Neutrophil (primary cell): ENCODE results near the gene ZNF343.

ENCODE experiments used
- H3K27ac ChIP-seq: fragments of 200-600 bp; sonication (generic); 2 replicates; pipeline ENCODE4 v1.5.1; 2016; ENCODE audit warnings: mild to moderate bottlenecking, moderate library complexity
- H3K27me3 ChIP-seq: fragments of 200-600 bp; sonication (generic); 2 replicates; pipeline ENCODE4 v1.6.0; 2016; ENCODE audit warnings: mild to moderate bottlenecking
- H3K36me3 ChIP-seq: fragments of 200-600 bp; sonication (generic); 2 replicates; pipeline ENCODE4 v1.5.1; 2017
- H3K4me1 ChIP-seq, 2 experiments: fragments of 200-600 bp in 1 of 2; sonication (generic) in 1 of 2; 1 replicate in 1 of 2; 2 replicates in 1 of 2; pipeline versions ENCODE4 v1.5.1 to v1.6.1; 2013 to 2016; ENCODE audit warnings: low read depth in 1 of 2, low read length in 1 of 2, mild to moderate bottlenecking in 1 of 2, moderate library complexity in 1 of 2; ENCODE audit not compliant: control insufficient read depth in 1 of 2, insufficient read depth in 1 of 2
- H3K4me3 ChIP-seq, 2 experiments: fragments of 200-600 bp in 1 of 2; sonication (generic) in 1 of 2; 1 replicate in 1 of 2; 2 replicates in 1 of 2; pipeline ENCODE4 v1.5.1; 2013 to 2016; ENCODE audit warnings: low read depth in 1 of 2, low read length in 1 of 2, mild to moderate bottlenecking in 1 of 2, moderate library complexity in 1 of 2
- H3K9me3 ChIP-seq: fragments of 200-600 bp; sonication (generic); 2 replicates; pipeline ENCODE4 v1.5.1; 2016
- CTCF ChIP-seq: fragments of 200-600 bp; sonication (generic); IDR thresholded peaks from 2 replicates; pipeline ENCODE4 v1.5.1; 2016; ENCODE audit warnings: antibody characterized with exemption

Gene ZNF343

GRCh38 chr20:2459981-2460751 lies 48.5 kb downstream of the ZNF343 start:
- H3K36me3 ChIP-seq = peaks cover 64% of the 10 kb centered on the region
- H3K4me3 ChIP-seq = no peak overlapping the region
- no peak for TF ChIP-seq CTCF

GRCh38 chr20:2458919-2459499 lies 49.7 kb downstream of the ZNF343 start:
- no peak for TF ChIP-seq CTCF
- no peaks in the 10 kb centered on the region for H3K27me3 ChIP-seq
- H3K27ac ChIP-seq = no peak overlapping the region
- no peak overlapping the region for H3K4me3 ChIP-seq
- peaks cover 53% of the 10 kb centered on the region for H3K36me3 ChIP-seq
- H3K9me3 ChIP-seq = no peaks in the 10 kb centered on the region
- H3K4me1 ChIP-seq = no peaks in the 10 kb centered on the region

More at GRCh38 chr20:2459981-2460751, 48.5 kb downstream of the ZNF343 start:
- H3K4me1 ChIP-seq = no peaks in the 10 kb centered on the region
- H3K27ac ChIP-seq = no peak overlapping the region
- no peaks in the 10 kb centered on the region for H3K9me3 ChIP-seq
- no peaks in the 10 kb centered on the region for H3K27me3 ChIP-seq

GRCh38 chr20:2455771-2456497 lies 52.8 kb downstream of the ZNF343 start:
- TF ChIP-seq CTCF = no peak
- Histone ChIP-seq H3K27ac (no peak overlapping the region), H3K4me1 (no peaks in the 10 kb centered on the region), H3K4me3 (no peak overlapping the region), H3K36me3 (peaks cover 22% of the 10 kb centered on the region), H3K9me3 (no peaks in the 10 kb centered on the region), H3K27me3 (peaks cover 10% of the 10 kb centered on the region)

- TF ChIP-seq CTCF = no peak
- Histone ChIP-seq H3K4me1 (no peaks in the 10 kb centered on the region), H3K9me3 (no peaks in the 10 kb centered on the region), H3K27me3 (peaks cover 30% of the 10 kb centered on the region), H3K4me3 (no peak overlapping the region), H3K36me3 (peaks cover 3% of the 10 kb centered on the region), H3K27ac (no peak overlapping the region)
Measured at GRCh38 chr20:2453792-2454191, 54.9 kb downstream of the ZNF343 start.

GRCh38 chr20:2451939-2452732 lies 56.6 kb downstream of the ZNF343 start:
- peaks cover 38% of the 10 kb centered on the region for H3K27me3 ChIP-seq
- peak; percentile 54 for TF ChIP-seq CTCF
- H3K36me3 ChIP-seq = no peaks in the 10 kb centered on the region
- no peak overlapping the region for H3K4me3 ChIP-seq
- H3K27ac ChIP-seq = no peak overlapping the region
- H3K4me1 ChIP-seq = no peaks in the 10 kb centered on the region
- H3K9me3 ChIP-seq = no peaks in the 10 kb centered on the region
